Loucy (cell line): ENCODE data around the gene MOV10L1.
A peak's percentile ranks its signal among the peaks of the same experiment; 100 is the strongest.

Experiments
- H2AFZ ChIP-seq: fragments of 200-600 bp; sonication (generic); 2 replicates; pipeline ENCODE4 v1.6.0; 2016; ENCODE audit warnings: antibody characterized with exemption, mild to moderate bottlenecking, low read length, moderate library complexity
- H3F3A ChIP-seq: fragments of 200-600 bp; 2 replicates; pipeline ENCODE4 v1.6.0; 2016; ENCODE audit warnings: antibody characterized with exemption, low read depth, mild to moderate bottlenecking
- H3K27me3 ChIP-seq: fragments of 200-600 bp; sonication (generic); 2 replicates; pipeline ENCODE4 v1.6.1; 2014; ENCODE audit warnings: low read length, mild to moderate bottlenecking; ENCODE audit not compliant: insufficient read depth, poor library complexity, severe bottlenecking
- H3K36me3 ChIP-seq: fragments of 200-600 bp; sonication (generic); 2 replicates; pipeline ENCODE4 v1.6.1; 2016; ENCODE audit warnings: low read length; ENCODE audit not compliant: insufficient read depth
- H3K4me1 ChIP-seq: fragments of 200-600 bp; sonication (generic); 2 replicates; pipeline ENCODE4 v1.5.1; 2014; ENCODE audit warnings: low read length, mild to moderate bottlenecking; ENCODE audit not compliant: insufficient read depth, poor library complexity, severe bottlenecking
- H3K4me2 ChIP-seq: fragments of 200-600 bp; sonication (generic); 2 replicates; pipeline ENCODE4 v1.6.0; 2014; ENCODE audit warnings: antibody characterized with exemption, low read length, low read depth, mild to moderate bottlenecking; ENCODE audit not compliant: poor library complexity, severe bottlenecking
- H3K4me3 ChIP-seq: fragments of 200-600 bp; sonication (generic); 2 replicates; pipeline ENCODE4 v1.5.1; 2014; ENCODE audit warnings: low read length, mild to moderate bottlenecking, mixed read lengths; ENCODE audit not compliant: poor library complexity, severe bottlenecking
- H3K79me2 ChIP-seq: fragments of 200-600 bp; sonication (generic); 2 replicates; pipeline ENCODE4 v1.6.1; 2014; ENCODE audit warnings: low read length; ENCODE audit not compliant: insufficient read depth
- H3K9ac ChIP-seq: fragments of 200-600 bp; sonication (generic); 2 replicates; pipeline ENCODE4 v1.6.0; 2014; ENCODE audit warnings: mild to moderate bottlenecking, low read depth, low read length, moderate library complexity; ENCODE audit not compliant: poor library complexity, severe bottlenecking
- H3K9me2 ChIP-seq: fragments of 200-600 bp; sonication (generic); replicated peaks from 2 replicates; pipeline ENCODE4 v1.6.1; 2016; ENCODE audit warnings: low read depth, low read length, mixed read lengths
- H3K9me3 ChIP-seq: fragments of 200-600 bp; sonication (generic); 2 replicates; pipeline ENCODE4 v1.6.1; 2014; ENCODE audit warnings: mild to moderate bottlenecking, antibody characterized with exemption, low read length, low read depth; ENCODE audit not compliant: insufficient read depth
- H4K20me1 ChIP-seq: fragments of 200-600 bp; sonication (generic); 2 replicates; pipeline ENCODE4 v1.6.0; 2014; ENCODE audit warnings: antibody characterized with exemption, low read length, mild to moderate bottlenecking; ENCODE audit not compliant: insufficient read depth, poor library complexity, severe bottlenecking
- EZH2phosphoT487 ChIP-seq: fragments of 200-600 bp; IDR thresholded peaks from 2 replicates; pipeline ENCODE4 v1.6.1; 2018; ENCODE audit warnings: antibody characterized with exemption, mild to moderate bottlenecking, moderate library complexity, borderline replicate concordance
- TF ChIP-seq, protein P1 (sequence below): fragments of 200-600 bp; sonication (generic); conservative IDR thresholded peaks from 2 replicates; pipeline ENCODE4 v1.5.1; 2014; ENCODE audit warnings: mild to moderate bottlenecking, antibody characterized with exemption, low read length

Gene MOV10L1

GRCh38 chr22:50151571-50152537 is 62.0 kb downstream of the MOV10L1 start:
- no peak overlapping the region for H3K9ac ChIP-seq
- H3K4me3 ChIP-seq: no peak overlapping the region
- no peak overlapping the region for H2AFZ ChIP-seq
- no peaks in the 10 kb centered on the region for H3F3A ChIP-seq
- H3K9me2 ChIP-seq: no peaks in the 10 kb centered on the region
- no peaks in the 10 kb centered on the region for H3K79me2 ChIP-seq
- no peaks in the 10 kb centered on the region for H3K27me3 ChIP-seq
- H3K4me2 ChIP-seq: no peak overlapping the region
- TF ChIP-seq, protein P1, sequence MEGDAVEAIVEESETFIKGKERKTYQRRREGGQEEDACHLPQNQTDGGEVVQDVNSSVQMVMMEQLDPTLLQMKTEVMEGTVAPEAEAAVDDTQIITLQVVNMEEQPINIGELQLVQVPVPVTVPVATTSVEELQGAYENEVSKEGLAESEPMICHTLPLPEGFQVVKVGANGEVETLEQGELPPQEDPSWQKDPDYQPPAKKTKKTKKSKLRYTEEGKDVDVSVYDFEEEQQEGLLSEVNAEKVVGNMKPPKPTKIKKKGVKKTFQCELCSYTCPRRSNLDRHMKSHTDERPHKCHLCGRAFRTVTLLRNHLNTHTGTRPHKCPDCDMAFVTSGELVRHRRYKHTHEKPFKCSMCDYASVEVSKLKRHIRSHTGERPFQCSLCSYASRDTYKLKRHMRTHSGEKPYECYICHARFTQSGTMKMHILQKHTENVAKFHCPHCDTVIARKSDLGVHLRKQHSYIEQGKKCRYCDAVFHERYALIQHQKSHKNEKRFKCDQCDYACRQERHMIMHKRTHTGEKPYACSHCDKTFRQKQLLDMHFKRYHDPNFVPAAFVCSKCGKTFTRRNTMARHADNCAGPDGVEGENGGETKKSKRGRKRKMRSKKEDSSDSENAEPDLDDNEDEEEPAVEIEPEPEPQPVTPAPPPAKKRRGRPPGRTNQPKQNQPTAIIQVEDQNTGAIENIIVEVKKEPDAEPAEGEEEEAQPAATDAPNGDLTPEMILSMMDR: 0 out of 2 replicates have a peak, but pooled peaks have one; percentile 13
- no peak for TF ChIP-seq EZH2phosphoT487
- no peaks in the 10 kb centered on the region for H4K20me1 ChIP-seq
- H3K4me1 ChIP-seq: no peaks in the 10 kb centered on the region
- H3K36me3 ChIP-seq: no peaks in the 10 kb centered on the region
- no peaks in the 10 kb centered on the region for H3K9me3 ChIP-seq

- H3K4me2 ChIP-seq: no peak overlapping the region
- H4K20me1 ChIP-seq: no peaks in the 10 kb centered on the region
- H3K36me3 ChIP-seq: no peaks in the 10 kb centered on the region
- TF ChIP-seq, protein P1: no peak
- no peak for TF ChIP-seq EZH2phosphoT487
- no peak overlapping the region for H2AFZ ChIP-seq
- H3K27me3 ChIP-seq: no peaks in the 10 kb centered on the region
- no peak overlapping the region for H3K9ac ChIP-seq
- H3K9me3 ChIP-seq: no peaks in the 10 kb centered on the region
- no peaks in the 10 kb centered on the region for H3K4me1 ChIP-seq
- no peaks in the 10 kb centered on the region for H3F3A ChIP-seq
- no peaks in the 10 kb centered on the region for H3K79me2 ChIP-seq
- H3K4me3 ChIP-seq: no peak overlapping the region
- no peaks in the 10 kb centered on the region for H3K9me2 ChIP-seq
Measured at GRCh38 chr22:50153056-50153755, 63.4 kb downstream of the MOV10L1 start.

- Histone ChIP-seq H4K20me1 (no peaks in the 10 kb centered on the region), H3K36me3 (no peaks in the 10 kb centered on the region), H3K79me2 (no peaks in the 10 kb centered on the region), H3K4me1 (no peaks in the 10 kb centered on the region), H2AFZ (no peak overlapping the region), H3K4me3 (no peak overlapping the region), H3K9me3 (no peaks in the 10 kb centered on the region), H3K27me3 (no peaks in the 10 kb centered on the region), H3K9ac (no peak overlapping the region), H3K4me2 (no peak overlapping the region), H3F3A (no peaks in the 10 kb centered on the region), H3K9me2 (no peaks in the 10 kb centered on the region)
- no peak for TF ChIP-seq EZH2phosphoT487
- TF ChIP-seq, protein P1: no peak
Measured at GRCh38 chr22:50153756-50154140, 63.9 kb downstream of the MOV10L1 start.
